Stomach smooth muscle (tissue), 2 donors: ENCODE data around the gene R3HDM4.
"Not testable (repeated sequence)": the region's sequence is repeated elsewhere in the genome, so short reads cannot be mapped to it uniquely, and the experiment has no call there.

ENCODE experiments used
- H3K27ac ChIP-seq: one replicate; pipeline ENCODE4 v1.7.0; 2013; ENCODE audit warnings: mild to moderate bottlenecking, low read length, inconsistent platforms
- H3K27me3 ChIP-seq, 2 donors: one replicate each; pipeline ENCODE4 v1.7.0; 2013; ENCODE audit warnings: low read length in 2 of 2; ENCODE audit not compliant: insufficient read depth in 2 of 2, control insufficient read depth in 1 of 2
- H3K36me3 ChIP-seq, 2 donors: one replicate each; pipeline ENCODE4 v1.7.0; 2013; ENCODE audit warnings: low read length in 2 of 2; ENCODE audit not compliant: control insufficient read depth in 2 of 2, insufficient read depth in 2 of 2
- H3K4me1 ChIP-seq: one replicate; pipeline ENCODE4 v1.7.0; 2013; ENCODE audit warnings: low read length; ENCODE audit not compliant: control insufficient read depth, insufficient read depth
- H3K4me3 ChIP-seq, 2 donors: one replicate each; pipeline ENCODE4 v1.7.0; 2013; ENCODE audit warnings: low read length in 2 of 2
- H3K9ac ChIP-seq, 2 donors: one replicate each; pipeline ENCODE4 v1.7.0; 2013; ENCODE audit warnings: low read length in 2 of 2, mild to moderate bottlenecking in 1 of 2
- H3K9me3 ChIP-seq, 2 donors: one replicate each; pipeline ENCODE4 v1.7.0; 2013; ENCODE audit warnings: low read length in 2 of 2; ENCODE audit not compliant: control insufficient read depth in 2 of 2
- donor health status: healthy.
- donor health status: Pancreatic carcinoma.

Gene R3HDM4

GRCh38 chr19:858284-858683, 54.7 kb downstream of the R3HDM4 start:
- Histone ChIP-seq H3K9me3 (no peaks in the 10 kb centered on the region), H3K27me3 (peaks cover 22 to 26% of the 10 kb centered on the region in 2 donors), H3K4me1 (peaks cover 19% of the 10 kb centered on the region), H3K4me3 (no peak overlapping the region), H3K36me3 (no peaks in the 10 kb centered on the region), H3K9ac (no peak overlapping the region), H3K27ac (no peak overlapping the region)

- Histone ChIP-seq H3K36me3 (no peaks in the 10 kb centered on the region), H3K27me3 (peaks cover 25 to 28% of the 10 kb centered on the region in 2 donors), H3K4me3 (no peak overlapping the region), H3K27ac (no peak overlapping the region), H3K4me1 (peaks cover 18% of the 10 kb centered on the region), H3K9ac (no peak overlapping the region), H3K9me3 (no peaks in the 10 kb centered on the region)
Measured at GRCh38 chr19:855566-856120, 57.4 kb downstream of the R3HDM4 start.

- Histone ChIP-seq H3K4me1 (peaks cover 22% of the 10 kb centered on the region), H3K9me3 (no peaks in the 10 kb centered on the region), H3K27ac (no peak overlapping the region), H3K9ac (no peak overlapping the region), H3K27me3 (peaks cover 25 to 26% of the 10 kb centered on the region in 2 donors), H3K4me3 (no peak overlapping the region), H3K36me3 (no peaks in the 10 kb centered on the region)
Measured at GRCh38 chr19:855142-855541, 57.9 kb downstream of the R3HDM4 start.

GRCh38 chr19:854549-854948, 58.5 kb downstream of the R3HDM4 start:
- Histone ChIP-seq H3K4me3 (no peak overlapping the region), H3K4me1 (peaks cover 16% of the 10 kb centered on the region), H3K9ac (no peak overlapping the region), H3K9me3 (no peaks in the 10 kb centered on the region), H3K36me3 (no peaks in the 10 kb centered on the region), H3K27me3 (peaks cover 21% of the 10 kb centered on the region in 2 donors), H3K27ac (no peak overlapping the region)

GRCh38 chr19:853614-854220, 59.3 kb downstream of the R3HDM4 start:
- not testable (repeated sequence) for H3K9me3 ChIP-seq, H3K36me3 ChIP-seq, H3K4me3 ChIP-seq, H3K9ac ChIP-seq, H3K27ac ChIP-seq
- peaks cover 12% of the 10 kb centered on the region for H3K4me1 ChIP-seq
- peaks cover 15 to 16% of the 10 kb centered on the region in 2 donors for H3K27me3 ChIP-seq

- H3K4me1 ChIP-seq, result peaks cover 12% of the 10 kb centered on the region
- H3K27ac ChIP-seq, result no peak overlapping the region
- no peaks in the 10 kb centered on the region for H3K9me3 ChIP-seq
- peaks cover 8 to 16% of the 10 kb centered on the region in 2 donors for H3K27me3 ChIP-seq
- H3K36me3 ChIP-seq, result no peaks in the 10 kb centered on the region
- H3K9ac ChIP-seq, result no peak overlapping the region
- no peak overlapping the region for H3K4me3 ChIP-seq
Measured at GRCh38 chr19:853014-853585, 59.9 kb downstream of the R3HDM4 start.

- peaks cover 18% of the 10 kb centered on the region for H3K4me1 ChIP-seq
- H3K27ac ChIP-seq, result peak within 1 kb of the TSS; percentile 67
- H3K9ac ChIP-seq, result no peak within 1 kb of the TSS
- peak within 1 kb of the TSS in 1 of 2 donors; percentile 57 for H3K4me3 ChIP-seq
- no peaks in the 10 kb centered on the region for H3K36me3 ChIP-seq
- no peaks in the 10 kb centered on the region for H3K9me3 ChIP-seq
- peaks cover 8 to 16% of the 10 kb centered on the region in 2 donors for H3K27me3 ChIP-seq
Measured at GRCh38 chr19:852136-853013, 60.6 kb downstream of the R3HDM4 start, which contains the start of gene ELANE. Gene ELANE (plus strand): TSS chr19:852303. CDS start chr19:852329, 26 bp downstream.

- H3K36me3 ChIP-seq, result no peaks in the 10 kb centered on the region
- H3K27me3 ChIP-seq, result peaks cover 16 to 22% of the 10 kb centered on the region in 2 donors
- H3K4me1 ChIP-seq, result peaks cover 18% of the 10 kb centered on the region
- peak overlapping the region; percentile 67 for H3K27ac ChIP-seq
- H3K9ac ChIP-seq, result peak overlapping the region; percentile 16 to 29
- no peaks in the 10 kb centered on the region for H3K9me3 ChIP-seq
- H3K4me3 ChIP-seq, result peak overlapping the region in 1 of 2 donors; percentile 57
Measured at GRCh38 chr19:850979-851335, 62.1 kb downstream of the R3HDM4 start.

GRCh38 chr19:850221-850978, 62.6 kb downstream of the R3HDM4 start:
- no peaks in the 10 kb centered on the region for H3K36me3 ChIP-seq
- no peaks in the 10 kb centered on the region for H3K9me3 ChIP-seq
- H3K27me3 ChIP-seq, result peaks cover 16 to 25% of the 10 kb centered on the region in 2 donors
- H3K4me1 ChIP-seq, result peaks cover 18% of the 10 kb centered on the region
- H3K4me3 ChIP-seq, result peak overlapping the region in 1 of 2 donors; percentile 57
- peak overlapping the region; percentile 16 to 29 for H3K9ac ChIP-seq
- peak overlapping the region; percentile 67 for H3K27ac ChIP-seq

GRCh38 chr19:849195-849594, 63.8 kb downstream of the R3HDM4 start:
- Histone ChIP-seq H3K4me1 (peaks cover 18% of the 10 kb centered on the region), H3K27me3 (peaks cover 20 to 23% of the 10 kb centered on the region in 2 donors)
- not testable (repeated sequence) for H3K9ac ChIP-seq, H3K27ac ChIP-seq, H3K9me3 ChIP-seq, H3K4me3 ChIP-seq, H3K36me3 ChIP-seq
